NCI-H2107 treated with DMSO at 0.1 percent for 48 hours (cell line): ENCODE results near the gene PGRMC2.

Experiments used
- DNase-seq: peaks from one replicate; lab custom pipeline; 2025; ENCODE audit not compliant: unreplicated experiment; lab: John Stamatoyannopoulos, UW

Gene PGRMC2

DNA sequence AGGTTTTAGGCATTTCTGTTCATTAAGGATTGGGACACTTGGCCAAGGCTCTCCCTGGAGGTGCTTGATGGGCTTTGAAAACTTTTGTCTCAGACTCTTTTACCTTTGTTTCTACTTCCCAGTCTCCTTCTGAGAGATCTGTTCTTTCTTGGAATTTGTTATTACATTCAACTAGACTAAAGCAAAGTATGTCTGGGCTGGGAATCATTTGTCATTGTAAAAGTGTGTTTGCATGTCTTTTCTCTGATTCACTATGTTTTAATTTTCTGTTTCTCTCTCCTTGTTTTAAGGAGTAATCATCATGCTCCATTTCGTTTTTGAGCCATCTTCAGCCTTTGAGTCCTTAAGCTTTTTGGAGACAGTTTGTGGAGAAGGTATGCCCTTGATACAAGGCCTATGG is 12.2 kb upstream of the PGRMC2 start:
- DNase-seq: no peak

- DNase-seq: no peak
Measured at GRCh38 chr4:128298852-128299251, 11.2 kb upstream of the PGRMC2 start.

- DNase-seq: no peak
Measured at GRCh38 chr4:128298146-128298758, 10.6 kb upstream of the PGRMC2 start.

- no peak for DNase-seq
Measured at GRCh38 chr4:128295255-128295654, 7.6 kb upstream of the PGRMC2 start.

- no peak for DNase-seq
Measured at GRCh38 chr4:128294464-128294863, 6.9 kb upstream of the PGRMC2 start.

DNA sequence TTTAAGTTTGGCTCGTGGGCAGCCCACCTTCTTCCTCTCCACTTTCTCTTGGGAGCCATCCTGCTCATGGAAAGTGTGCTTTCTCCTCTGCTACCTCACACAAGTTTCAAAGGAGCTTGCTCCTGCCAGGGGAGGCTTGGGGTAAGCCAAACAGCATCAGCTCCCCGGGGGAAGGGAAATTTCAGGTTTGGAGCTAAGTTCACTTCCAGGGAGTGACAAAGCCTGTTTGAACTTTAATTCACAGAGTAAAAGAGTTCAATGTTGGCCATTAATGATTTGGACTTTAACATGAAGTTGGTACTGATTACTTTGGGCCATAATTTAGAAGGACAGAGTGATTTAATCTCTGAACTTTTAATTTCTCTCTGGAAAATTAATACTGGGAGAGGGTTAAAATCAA is 4.7 kb upstream of the PGRMC2 start:
- DNase-seq: no peak

- no peak for DNase-seq
Measured at GRCh38 chr4:128291096-128291495, 3.5 kb upstream of the PGRMC2 start.

DNA sequence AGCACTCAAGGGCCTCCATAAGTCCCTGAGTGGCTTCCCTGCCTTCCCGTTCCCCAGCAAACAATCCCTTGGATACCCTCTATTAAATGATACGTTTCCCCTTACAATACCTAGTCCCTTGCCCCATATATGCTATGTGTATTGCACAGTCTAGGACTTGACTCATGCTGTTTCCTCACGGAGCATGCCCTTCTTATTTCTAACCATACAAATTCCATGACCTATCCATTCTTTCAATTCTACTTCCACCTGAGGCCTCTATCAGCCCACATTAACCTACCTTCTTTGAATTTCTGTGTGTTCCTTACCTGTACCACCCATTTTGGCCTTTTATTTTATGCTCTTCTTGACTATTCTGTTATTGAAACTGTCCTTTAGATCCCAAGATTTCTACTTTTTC is 2.9 kb upstream of the PGRMC2 start:
- no peak for DNase-seq

DNA sequence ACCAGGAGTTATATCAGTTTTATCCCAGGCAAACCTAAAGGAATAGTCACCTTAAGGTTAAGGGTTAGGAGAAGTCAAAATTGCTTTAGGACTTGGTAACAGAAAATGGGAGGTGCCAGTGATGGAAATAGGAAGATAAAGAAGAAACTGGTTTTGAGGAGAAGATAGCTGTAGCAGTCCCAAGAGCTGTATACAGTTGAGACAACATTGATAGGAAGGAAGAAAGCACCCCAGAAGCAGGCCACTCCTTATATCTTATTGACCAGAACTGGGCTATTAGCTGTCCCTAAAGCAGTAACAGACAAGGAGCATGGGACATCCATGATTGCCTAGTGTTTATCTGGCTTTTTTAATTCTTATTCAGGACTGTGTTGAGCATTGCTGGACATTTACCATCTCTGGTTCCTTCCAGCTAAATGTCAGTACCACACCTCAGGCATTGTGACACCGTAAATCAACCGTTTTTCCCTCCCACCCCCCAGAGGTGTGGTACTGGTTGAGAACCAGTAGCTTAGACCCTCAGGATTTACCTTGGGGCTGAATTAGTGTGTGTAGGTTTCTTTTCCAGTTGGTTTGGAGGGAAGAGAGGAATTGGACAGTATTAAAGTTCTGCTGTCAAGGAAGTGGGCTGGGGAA is 2.0 kb upstream of the PGRMC2 start:
- no peak for DNase-seq

DNA sequence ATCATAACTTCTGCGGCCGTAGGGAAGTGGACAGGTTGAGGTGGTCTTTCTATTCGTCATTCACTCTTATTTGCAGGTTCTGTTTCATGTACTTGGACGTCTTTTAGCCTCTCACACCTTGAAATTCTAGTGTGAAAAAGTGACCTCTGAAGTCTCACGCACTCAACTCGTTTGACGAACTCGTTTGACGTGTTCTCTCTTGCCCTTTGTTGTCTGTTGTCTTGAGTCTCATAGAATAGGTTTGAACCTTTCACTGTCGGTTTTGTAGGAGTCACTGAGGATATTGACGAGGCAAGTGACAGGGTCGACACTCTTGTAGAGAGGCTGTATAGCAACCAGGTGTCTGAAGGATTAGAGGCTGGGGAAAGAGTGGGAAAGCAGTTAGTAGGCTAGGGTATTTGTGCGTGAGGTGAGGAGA is 1.1 kb upstream of the PGRMC2 start:
- peak; percentile 12 for DNase-seq

DNA sequence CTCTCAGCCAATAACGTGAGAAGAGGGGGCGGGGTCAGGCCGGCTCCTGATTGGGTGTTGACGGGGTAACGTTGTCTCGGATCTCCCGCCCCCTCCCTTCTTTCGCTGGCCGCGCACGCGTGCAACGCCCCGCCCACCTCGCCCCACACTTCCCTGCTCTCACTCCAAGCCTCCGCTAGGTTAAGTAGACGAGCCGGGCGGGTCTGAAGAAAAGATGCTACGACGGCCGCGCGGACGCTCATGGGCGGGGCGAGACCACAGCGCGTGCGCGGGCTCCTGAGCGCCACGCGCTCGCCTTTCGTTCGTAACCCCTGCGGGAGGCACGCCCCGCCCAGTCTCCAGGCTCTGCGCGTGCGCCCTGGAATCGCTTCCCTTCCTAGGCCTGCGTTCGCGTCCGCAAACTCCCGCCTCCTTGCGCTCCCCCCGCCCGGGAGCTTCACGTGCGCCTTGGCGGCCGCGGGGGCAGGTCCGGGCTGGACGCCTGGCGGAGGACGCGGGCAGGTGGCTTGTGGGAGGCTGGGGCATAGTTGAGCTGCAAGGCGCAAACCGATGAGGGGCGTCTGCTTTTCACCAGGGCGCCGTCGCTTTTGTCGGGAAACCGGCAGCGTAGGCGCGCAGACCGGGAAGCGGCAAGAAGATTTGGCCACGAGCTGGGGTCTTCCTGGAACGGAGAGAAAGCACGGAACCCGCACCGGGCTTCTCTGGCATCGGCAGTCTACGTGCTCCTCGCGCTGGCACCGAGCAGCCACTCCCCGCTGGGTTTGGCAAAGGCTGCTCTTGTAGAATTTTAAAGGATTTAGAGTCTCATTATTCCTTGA is 467 bp upstream of the PGRMC2 start:
- peak; percentile 97 for DNase-seq

DNA sequence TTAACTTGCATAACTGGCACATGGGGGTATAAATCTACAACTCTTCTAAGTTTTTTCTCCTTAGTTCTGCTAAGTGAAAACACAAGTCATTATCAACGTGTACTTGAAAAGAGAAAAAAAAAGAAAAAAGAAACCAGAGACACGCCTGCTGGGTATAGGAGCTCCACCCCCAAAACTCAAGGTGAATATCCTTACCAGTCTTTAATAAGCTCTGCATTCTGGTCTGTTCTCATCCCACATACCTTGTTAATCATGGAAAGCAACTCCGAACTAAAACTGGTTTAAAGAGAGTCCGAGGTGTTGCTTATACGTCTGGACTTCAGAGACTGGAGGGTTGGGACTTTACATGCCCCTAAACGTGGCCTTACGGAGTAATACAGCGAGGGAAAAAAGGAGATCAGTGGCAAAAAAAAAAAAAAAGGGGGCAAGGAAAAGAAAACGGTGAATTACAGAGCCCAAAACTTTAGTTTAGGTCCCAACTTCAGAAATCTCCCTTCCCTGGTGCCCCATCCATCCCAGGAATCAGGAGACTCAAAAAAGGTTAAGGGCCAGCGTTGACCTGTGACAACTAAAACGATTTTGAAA is 1.0 kb downstream of the PGRMC2 start:
- DNase-seq: peak; percentile 9

DNA sequence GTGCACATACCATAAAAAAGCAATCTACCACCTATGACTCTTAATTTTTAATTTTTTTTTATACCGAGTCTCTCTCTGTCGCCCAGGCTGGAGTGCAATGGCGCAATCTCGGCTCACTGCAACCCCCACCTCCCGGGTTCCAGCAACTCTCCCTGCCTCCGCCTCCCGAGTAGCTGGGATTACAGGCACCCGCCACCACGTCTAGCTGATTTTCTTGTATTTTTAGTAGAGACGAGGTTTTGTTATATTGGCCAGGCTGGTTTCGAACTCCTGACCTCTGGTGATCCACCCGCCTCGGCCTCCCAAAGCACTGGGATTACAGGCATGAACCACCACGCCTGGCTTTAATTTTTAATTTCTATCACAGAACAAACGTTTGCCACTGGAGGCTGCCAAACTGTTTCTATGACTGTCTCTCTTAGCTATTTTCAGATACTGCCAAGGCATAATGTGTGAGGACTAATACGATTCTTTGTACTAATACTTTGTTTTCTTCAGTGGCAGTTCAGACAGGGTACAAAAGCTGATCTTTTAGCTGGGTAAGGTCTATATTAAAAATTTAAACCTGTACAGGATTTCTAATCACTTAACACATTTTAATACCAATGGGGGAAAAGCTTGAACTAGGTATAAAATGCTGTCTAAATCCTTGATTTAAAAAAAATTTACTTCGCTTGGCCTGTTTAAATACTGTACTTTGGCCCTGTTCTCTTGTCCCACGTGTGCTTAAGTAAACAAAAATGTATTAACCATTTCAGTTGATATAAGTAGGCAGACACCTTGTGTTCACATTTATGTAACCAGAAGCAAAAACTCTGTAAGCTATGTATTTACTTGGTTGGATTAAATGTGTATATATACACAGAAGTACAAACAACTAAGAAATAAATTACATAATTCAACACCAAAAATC is 2.3 kb downstream of the PGRMC2 start:
- DNase-seq: no peak

DNA sequence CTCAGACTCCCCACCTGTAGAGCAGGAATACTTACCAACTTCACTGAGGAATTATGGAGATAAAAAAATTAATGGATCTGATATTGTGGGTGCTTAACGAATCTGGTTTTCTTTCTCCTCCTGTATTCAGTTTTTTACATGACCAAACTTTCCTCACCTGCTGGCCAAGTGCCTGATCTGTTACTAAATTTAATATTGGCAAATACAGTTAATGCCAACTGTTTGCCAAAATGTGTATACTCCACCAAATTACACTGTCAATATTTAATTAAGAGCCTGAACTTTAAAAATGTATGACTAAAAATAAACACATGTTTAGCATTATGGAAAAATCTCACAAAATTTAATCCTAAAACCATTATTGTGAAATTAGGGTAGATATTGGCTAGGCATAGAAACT is 3.3 kb downstream of the PGRMC2 start:
- no peak for DNase-seq

- DNase-seq: no peak
Measured at GRCh38 chr4:128283071-128283470, 4.5 kb downstream of the PGRMC2 start.

- DNase-seq: no peak
Measured at GRCh38 chr4:128282516-128282915, 5.1 kb downstream of the PGRMC2 start.

- DNase-seq: no peak
Measured at GRCh38 chr4:128281354-128281753, 6.3 kb downstream of the PGRMC2 start.

GRCh38 chr4:128279624-128280225 is 7.9 kb downstream of the PGRMC2 start:
- DNase-seq: no peak

- no peak for DNase-seq
Measured at GRCh38 chr4:128277856-128278255, 9.8 kb downstream of the PGRMC2 start.

DNA sequence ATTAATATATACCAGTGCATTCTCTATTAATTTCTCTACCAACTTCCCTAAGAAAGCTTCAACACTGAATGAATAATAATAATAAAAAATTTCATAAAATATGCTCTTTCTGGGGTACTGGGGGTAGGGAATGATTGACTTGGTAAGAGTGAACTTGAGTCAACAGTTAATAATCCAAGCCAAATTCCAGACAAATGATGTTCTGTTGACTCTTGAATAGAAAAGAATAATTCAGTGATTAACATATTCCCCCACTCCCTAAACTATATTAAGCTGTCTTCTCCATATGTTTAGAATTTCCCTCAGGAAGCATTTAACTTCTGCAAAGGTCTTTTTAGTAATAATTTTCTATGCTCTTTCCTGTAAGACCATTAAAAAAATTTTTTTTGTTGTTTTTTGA is 12.3 kb downstream of the PGRMC2 start:
- no peak for DNase-seq
